Jurkat, Clone E6-1 (cell line): ENCODE measurements around the gene ANKMY1.

Source experiments
- DNase-seq: peaks from one replicate; pipeline ENCODE4 v3.0.0-alpha.2; 2011; ENCODE audit warnings: low read depth, low spot score
- H3K4me3 ChIP-seq: 2 replicates; pipeline ENCODE4 v1.5.1; 2011; ENCODE audit warnings: mild to moderate bottlenecking, low read length, control low read depth, moderate library complexity

The ANKMY1 gene

GRCh38 chr2:240595381-240596079 is 37.7 kb upstream of the ANKMY1 start:
- DNase-seq = no peak
- H3K4me3 ChIP-seq = no peak overlapping the region

DNA sequence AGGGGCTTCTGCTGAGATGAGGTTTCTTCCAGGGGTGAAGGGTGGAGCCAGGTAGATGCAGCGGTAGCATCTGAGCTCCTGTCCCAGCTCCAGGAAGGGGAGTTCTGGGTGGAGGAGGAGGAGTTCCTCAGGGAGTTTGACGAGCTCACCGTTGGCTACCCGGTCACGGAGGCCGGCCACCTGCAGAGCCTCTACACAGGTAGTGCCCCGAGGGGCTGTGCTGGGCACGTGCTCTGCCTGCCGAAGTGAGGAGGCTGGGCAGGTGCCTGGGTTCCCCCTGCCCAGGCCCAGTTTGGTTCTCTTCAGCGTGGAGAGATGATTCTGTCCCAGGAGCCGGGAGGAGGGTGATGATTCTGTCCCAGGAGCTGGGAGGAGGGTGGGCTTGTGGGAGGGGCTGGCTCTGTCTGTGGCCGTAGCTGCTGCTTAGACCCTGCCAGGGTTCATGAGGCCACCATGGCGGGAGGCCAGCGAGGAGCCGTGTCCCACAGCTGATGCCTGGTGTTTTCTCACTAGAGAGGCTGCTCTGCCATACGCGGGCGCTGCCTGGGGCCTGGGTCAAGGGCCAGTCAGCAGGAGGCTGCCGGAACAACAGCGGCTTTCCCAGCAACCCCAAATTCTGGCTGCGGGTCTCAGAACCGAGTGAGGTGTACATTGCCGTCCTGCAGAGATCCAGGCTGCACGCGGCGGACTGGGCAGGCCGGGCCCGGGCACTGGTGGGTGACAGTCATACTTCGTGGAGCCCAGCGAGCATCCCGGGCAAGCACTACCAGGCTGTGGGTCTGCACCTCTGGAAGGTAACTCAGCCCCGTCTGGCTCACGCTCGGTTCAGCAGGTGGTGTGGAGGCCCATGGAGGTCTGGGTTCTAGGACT is 37.0 kb upstream of the ANKMY1 start:
- DNase-seq = no peak
- no peak overlapping the region for H3K4me3 ChIP-seq

DNA sequence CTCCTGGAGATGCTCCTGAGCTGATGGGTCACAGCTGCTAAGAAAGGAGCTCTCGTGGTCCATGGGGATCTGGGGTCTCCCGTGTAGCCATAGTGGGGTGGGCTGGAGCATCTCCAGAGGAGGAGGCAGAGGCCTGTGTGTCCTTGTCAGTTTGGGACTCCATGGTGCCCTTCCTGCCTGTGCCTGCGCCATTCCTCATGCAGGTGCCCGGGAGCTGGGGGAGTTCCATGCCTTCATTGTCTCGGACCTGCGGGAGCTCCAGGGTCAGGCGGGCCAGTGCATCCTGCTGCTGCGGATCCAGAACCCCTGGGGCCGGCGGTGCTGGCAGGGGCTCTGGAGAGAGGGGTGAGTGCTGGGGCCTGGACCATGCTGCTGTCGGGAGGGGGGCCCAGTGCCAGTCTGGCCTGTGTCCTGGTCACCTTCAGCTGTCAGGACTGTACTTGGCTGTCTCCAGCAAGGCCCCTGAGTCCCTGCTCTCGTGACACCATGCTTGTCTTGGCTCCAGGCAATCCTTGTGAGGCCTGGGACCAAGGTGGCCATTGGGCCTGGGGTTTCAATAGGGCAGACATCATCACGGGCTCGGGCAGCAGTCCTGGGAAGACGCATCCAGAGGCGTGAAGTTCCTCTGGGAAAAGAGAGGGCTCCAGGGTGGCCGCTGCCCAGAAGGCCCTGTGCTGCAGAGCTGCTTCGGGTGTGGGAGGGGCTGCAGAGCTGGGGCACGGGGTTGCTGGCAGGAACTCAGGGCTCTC is 36.1 kb upstream of the ANKMY1 start:
- H3K4me3 ChIP-seq = no peak overlapping the region

DNA sequence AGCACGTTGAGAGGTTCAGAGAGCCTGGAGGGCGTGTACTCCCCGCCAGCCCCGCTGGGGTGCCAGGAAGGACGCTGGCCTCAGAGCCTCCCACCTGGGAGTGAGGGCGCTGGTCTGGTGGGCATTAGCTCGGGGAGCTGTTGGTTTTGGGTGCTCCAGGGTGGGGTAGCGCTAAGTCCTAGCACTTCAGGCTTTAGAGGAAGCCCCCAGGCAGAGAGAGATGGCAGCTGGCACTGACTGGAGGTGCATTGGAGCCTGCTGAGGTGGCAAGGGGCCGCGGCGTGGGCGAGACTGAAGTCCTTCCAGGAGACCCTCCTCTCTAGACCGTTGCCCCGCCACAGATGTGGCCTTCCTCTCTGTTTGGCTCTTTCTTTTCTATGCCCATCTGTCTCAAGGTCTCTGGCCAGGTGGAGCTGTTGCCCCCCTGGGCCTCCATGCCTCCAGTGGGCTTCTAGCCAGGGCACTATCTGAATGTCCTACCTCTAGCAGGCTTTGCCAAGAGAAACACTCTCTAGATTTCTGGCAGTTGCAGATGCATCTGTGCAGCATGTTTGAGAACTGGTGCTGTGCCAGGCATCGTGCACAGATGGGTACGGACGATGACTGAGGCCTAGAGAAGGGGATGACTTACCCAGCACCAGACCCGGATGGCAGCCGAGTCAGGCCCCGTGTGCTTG is 35.4 kb upstream of the ANKMY1 start:
- no peak for DNase-seq
- no peak overlapping the region for H3K4me3 ChIP-seq

More for the DNA sequence above, 36.1 kb upstream of the ANKMY1 start:
- DNase-seq = no peak

DNA sequence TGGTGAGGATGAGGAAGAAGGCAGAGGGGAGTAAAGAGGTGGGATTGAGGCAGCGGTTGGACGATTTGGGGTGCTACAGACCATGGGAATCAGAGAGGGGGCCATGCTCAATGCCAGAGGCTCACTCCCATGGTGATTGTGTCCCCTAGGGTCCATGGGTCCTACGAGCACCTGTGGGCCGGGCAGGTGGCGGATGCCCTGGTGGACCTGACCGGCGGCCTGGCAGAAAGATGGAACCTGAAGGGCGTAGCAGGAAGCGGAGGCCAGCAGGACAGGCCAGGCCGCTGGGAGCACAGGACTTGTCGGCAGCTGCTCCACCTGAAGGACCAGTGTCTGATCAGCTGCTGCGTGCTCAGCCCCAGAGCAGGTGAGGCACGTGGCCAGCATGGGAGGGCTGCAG is 34.0 kb upstream of the ANKMY1 start:
- DNase-seq = no peak
- H3K4me3 ChIP-seq = no peak overlapping the region

- H3K4me3 ChIP-seq = no peak overlapping the region
- DNase-seq = no peak
These were observed 33.4 kb upstream of the ANKMY1 start for GRCh38 chr2:240591226-240591625.

- DNase-seq = no peak
- H3K4me3 ChIP-seq = no peak overlapping the region
These were observed 32.9 kb upstream of the ANKMY1 start for GRCh38 chr2:240590681-240591111.

GRCh38 chr2:240589850-240590525 is 32.2 kb upstream of the ANKMY1 start:
- DNase-seq = no peak
- H3K4me3 ChIP-seq = no peak overlapping the region

GRCh38 chr2:240589375-240589774 is 31.6 kb upstream of the ANKMY1 start:
- DNase-seq = no peak
- H3K4me3 ChIP-seq = no peak overlapping the region

GRCh38 chr2:240588669-240589068 is 30.9 kb upstream of the ANKMY1 start:
- DNase-seq = no peak
- no peak overlapping the region for H3K4me3 ChIP-seq

DNA sequence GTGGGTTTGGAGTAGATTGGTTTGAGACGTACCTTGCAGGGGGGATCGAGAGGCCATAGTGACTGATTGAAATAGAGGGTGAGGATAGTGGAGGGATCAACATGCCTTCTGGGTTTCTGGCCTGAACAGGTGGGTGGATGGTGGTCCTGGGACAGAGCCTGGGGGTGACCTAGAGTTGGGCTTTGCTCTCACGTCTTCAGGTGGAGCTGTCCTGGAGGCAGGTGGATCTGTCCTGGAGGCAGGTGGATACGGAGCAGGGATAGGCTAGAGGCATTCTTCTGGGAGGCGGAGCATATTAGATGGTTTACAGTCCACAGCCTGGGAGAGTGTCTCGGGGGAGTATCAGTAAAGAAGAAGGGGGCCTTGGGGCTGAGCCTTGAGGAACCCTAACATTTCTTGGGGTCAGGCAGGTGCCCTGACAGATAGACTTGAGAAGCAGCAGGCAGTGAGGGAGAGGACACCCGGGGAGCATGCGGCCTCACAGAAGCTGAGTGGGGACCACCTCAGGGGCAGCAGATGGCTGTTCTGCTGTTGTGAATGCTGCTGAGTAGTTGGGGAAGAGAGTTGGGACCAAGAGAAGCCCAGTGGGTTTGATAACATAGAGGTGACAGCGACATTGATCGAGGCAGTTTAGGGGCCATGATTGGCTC is 30.3 kb upstream of the ANKMY1 start:
- peak overlapping the region; percentile 97 for H3K4me3 ChIP-seq
- no peak for DNase-seq

GRCh38 chr2:240586919-240587800 is 29.4 kb upstream of the ANKMY1 start:
- peak; percentile 42 for DNase-seq
- peak overlapping the region; percentile 97 for H3K4me3 ChIP-seq

- peak; percentile 85 for DNase-seq
- H3K4me3 ChIP-seq = peak within 1 kb of the TSS; percentile 97
These were observed 28.6 kb upstream of the ANKMY1 start, which contains the start of gene CAPN10 for GRCh38 chr2:240586198-240586918. CAPN10 (plus strand) TSS chr2:240586734; CDS start chr2:240586912, 178 bp downstream.

GRCh38 chr2:240585681-240586197 is 28.0 kb upstream of the ANKMY1 start:
- DNase-seq = no peak
- peak overlapping the region; percentile 97 for H3K4me3 ChIP-seq

DNA sequence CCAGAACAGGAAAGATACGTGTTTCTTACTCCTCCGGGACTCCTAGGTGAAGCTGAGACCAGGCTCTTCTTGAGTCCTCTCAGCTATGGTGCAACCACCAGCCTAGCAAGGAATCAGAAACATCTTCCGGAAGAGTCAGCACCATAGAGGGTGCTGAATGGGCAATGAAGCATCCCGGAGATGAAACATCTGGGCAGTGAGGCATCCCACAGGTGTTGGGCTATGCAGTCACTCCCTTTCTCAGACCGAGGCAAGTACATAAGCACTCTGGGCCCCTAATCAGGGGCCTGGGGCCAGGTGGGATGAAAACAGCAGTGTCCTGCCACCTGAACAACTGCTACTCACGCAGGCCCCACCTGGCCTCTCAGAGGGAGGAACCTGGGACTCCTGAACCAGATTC is 27.3 kb upstream of the ANKMY1 start:
- H3K4me3 ChIP-seq = peak overlapping the region; percentile 97
- no peak for DNase-seq

GRCh38 chr2:240584486-240585031 is 26.8 kb upstream of the ANKMY1 start:
- peak; percentile 96 for DNase-seq
- peak overlapping the region; percentile 97 for H3K4me3 ChIP-seq
